ENCODE results near the gene ZNF276.

- TF ChIP-seq POLR2AphosphoS5 (IDR thresholded peaks at IDR 0.05) (no peak), CTCF (IDR thresholded peaks at IDR 0.05) (no peak)
These were observed 17.1 kb upstream of the ZNF276 start for GRCh38 chr16:89704281-89704680.
